OCI-LY1 (cell line): ENCODE data around the gene CD84.

Experiments
- EZH2 ChIP-seq: fragments of 200-600 bp; sonication (generic), shearing (Covaris generic); IDR thresholded peaks from 2 replicates; pipeline ENCODE4 v1.8.0; 2017; ENCODE audit warnings: borderline replicate concordance, mixed run types, mild to moderate bottlenecking, antibody characterized with exemption, low read length, moderate library complexity, mixed read lengths
- TF ChIP-seq, protein P1 (sequence below): fragments of 200-600 bp; sonication (generic), shearing (Covaris generic); IDR thresholded peaks from 2 replicates; pipeline ENCODE4 v1.5.1; 2017; ENCODE audit warnings: mild to moderate bottlenecking, antibody characterized with exemption, low read length, moderate library complexity, mixed read lengths

DNA sequence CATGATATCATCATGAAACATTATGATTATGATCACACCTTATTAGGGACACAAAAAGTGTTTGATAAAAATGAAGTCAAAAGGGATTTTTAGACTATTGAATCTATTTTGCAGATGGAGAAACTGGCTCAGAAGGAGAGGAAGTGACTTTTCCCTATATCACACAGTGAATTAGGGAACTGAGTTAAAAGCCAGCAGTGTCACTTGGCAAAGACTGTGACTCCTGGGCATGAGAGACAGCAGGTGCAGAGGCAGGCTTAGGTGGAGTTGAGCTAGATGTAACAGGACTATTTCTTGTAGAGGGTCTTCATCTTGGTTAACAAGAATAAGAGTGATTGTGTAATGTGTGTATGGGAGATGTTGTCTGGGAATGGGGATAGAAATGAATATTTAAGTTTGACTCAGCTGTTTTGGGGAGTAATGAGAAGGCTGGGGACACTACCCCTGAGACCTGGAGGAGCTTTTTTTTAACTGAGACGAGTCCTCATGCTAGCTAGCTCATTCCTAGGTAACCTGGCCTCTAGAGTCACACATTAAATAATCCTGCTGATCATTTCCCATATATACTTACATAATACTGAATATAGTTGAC is 1.0 kb upstream of the CD84 start:
- TF ChIP-seq EZH2, result no peak
- TF ChIP-seq, protein P1, sequence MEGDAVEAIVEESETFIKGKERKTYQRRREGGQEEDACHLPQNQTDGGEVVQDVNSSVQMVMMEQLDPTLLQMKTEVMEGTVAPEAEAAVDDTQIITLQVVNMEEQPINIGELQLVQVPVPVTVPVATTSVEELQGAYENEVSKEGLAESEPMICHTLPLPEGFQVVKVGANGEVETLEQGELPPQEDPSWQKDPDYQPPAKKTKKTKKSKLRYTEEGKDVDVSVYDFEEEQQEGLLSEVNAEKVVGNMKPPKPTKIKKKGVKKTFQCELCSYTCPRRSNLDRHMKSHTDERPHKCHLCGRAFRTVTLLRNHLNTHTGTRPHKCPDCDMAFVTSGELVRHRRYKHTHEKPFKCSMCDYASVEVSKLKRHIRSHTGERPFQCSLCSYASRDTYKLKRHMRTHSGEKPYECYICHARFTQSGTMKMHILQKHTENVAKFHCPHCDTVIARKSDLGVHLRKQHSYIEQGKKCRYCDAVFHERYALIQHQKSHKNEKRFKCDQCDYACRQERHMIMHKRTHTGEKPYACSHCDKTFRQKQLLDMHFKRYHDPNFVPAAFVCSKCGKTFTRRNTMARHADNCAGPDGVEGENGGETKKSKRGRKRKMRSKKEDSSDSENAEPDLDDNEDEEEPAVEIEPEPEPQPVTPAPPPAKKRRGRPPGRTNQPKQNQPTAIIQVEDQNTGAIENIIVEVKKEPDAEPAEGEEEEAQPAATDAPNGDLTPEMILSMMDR, result no peak
